Measurements from ENCODE around the gene MED16. TPM values are rescaled to one million over a fixed set of nuclear protein-coding genes. Genes with fewer than 3 reads are reported as not detected.
"Not testable (repeated sequence)": the region's sequence is repeated elsewhere in the genome, so short reads cannot be mapped to it uniquely, and the experiment has no call there.

MED16 gene
- total RNA-seq, 1 experiment from 2014 or later = 36.2 TPM

DNA sequence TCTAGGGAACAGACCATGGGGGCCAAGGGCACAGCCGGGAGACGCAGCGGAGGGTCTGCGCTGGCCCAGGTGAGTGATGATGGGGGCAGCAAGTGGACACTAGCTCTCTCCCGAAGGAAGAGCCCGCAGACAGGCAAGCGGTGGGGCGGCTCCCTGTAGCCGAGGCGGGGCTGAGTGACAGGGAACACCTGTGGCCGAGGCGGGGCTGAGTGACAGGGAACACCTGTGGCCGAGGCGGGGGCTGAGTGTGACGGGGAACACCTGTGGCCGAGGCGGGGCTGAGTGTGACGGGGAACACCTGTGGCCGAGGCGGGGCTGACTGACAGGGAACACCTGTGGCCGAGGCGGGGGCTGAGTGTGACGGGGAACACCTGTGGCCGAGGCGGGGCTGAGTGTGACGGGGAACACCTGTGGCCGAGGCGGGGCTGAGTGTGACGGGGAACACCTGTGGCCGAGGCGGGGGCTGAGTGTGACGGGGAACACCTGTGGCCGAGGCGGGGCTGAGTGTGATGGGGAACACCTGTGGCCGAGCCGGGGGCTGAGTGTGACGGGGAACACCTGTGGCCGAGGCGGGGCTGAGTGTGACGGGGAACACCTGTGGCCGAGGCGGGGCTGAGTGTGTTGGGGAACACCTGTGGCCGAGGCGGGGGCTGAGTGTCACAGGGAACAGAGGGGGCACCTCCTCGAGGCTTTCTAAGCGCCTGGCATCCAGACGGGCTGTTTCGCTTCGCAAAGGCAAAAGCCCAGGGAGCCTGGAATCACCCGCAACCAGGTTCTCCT is 1.4 kb downstream of the MED16 start:
- H3K4me3 ChIP-seq (ENCODE audit: insufficient read depth, low read depth, low read length) = peak overlapping the region; percentile 76
- not testable (repeated sequence) for DNase-seq; H3K27me3 ChIP-seq (ENCODE audit: control insufficient read depth, insufficient read depth, low read length); H3K36me3 ChIP-seq (replicated peaks; ENCODE audit: control insufficient read depth, insufficient read depth, low read length)

DNA sequence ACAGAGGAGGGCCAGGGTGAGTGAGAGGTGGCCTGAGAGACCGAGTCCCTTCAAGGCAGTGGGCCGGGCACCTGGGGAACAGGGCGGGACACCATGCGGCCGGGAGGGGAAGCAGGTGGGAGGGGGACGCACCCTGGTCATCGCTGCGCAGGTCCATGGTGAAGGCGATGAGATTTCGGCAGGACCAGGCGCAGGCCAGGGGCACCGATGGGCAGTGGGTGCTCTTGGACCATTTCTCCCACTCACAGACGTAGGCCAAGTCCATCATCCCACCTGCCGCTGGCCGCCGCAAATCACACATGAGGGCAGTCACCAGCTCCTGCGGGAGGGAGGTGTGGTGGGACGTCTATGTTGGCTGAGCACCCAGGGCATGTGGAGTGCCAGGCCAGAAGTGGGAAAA is 2.2 kb downstream of the MED16 start:
- peaks cover 2% of the 10 kb centered on the region for H3K36me3 ChIP-seq (replicated peaks; ENCODE audit: control insufficient read depth, insufficient read depth, low read length)
- DNase-seq = no peak
- H3K4me3 ChIP-seq (ENCODE audit: insufficient read depth, low read depth, low read length) = no peak overlapping the region
- H3K27me3 ChIP-seq (ENCODE audit: control insufficient read depth, insufficient read depth, low read length) = no peaks in the 10 kb centered on the region

DNA sequence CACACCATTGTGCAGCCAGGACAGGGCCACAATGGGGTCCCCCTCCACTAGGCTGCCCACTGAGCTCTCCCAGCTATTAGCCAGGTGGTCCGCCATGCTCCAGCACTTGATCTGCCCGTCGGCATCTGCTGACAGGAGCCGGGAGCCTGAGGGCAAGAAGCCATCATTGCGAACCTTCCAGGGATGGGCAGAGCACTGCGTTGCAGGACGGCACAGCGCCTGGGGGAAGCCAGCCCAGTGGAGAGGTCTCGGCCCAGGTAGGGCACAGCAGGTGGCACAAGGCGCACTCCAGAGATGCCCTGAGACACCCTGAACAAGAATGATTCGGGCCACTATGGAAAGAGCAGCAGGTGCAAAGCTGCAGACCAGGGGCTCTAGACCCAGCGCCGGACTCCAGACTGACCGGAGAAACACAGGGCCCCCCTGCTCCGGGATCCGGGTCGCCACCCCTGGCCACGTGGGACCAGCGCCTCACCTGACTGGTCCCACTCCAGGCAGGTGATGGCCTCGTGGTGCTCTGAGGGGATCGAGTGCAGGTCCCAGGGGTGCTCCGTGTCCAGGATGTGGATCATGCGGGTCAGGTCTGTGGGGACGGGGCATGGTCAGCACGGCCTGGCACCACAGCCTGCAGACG is 3.2 kb downstream of the MED16 start:
- Histone ChIP-seq H3K4me3 (ENCODE audit: insufficient read depth, low read depth, low read length) (no peak overlapping the region), H3K36me3 (replicated peaks; ENCODE audit: control insufficient read depth, insufficient read depth, low read length) (peaks cover 2% of the 10 kb centered on the region), H3K27me3 (ENCODE audit: control insufficient read depth, insufficient read depth, low read length) (no peaks in the 10 kb centered on the region)
- DNase-seq = no peak

DNA sequence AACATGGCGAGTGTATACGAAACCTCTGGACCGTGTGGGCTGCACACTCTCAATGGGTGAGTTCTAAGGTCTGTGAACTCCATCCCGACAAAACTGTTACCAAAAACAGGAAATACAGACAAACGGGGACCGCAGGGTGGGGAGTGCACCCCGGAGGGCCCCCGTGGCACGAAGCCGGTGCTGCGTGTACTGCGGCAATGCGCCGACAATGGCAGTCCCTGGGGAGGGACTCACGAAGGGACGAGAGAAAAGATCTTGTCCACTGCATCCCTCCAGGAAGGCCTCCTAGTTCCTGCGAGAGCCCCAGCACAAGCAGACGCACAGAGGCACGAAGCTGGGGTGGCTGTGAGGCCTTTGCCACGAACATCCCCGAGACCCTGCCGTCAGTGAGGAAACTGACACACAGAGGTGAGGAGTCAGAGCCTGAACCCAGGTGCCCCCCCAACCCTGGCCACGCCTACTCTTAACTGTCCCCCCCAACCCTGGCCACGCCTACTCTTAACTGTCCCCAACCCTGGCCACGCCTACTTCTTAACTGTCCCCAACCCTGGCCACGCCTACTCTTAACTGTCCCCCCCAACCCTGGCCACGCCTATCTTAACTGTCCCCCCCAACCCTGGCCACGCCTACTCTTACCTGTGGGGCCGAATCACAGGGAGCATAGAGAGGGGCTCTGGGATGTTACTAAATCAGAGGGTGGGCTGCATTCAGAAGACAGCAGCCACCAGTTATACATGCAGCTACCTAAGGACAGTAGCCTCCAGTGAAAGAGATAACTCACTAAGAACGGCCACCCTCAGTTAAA is 4.2 kb downstream of the MED16 start:
- no peak for DNase-seq

DNA sequence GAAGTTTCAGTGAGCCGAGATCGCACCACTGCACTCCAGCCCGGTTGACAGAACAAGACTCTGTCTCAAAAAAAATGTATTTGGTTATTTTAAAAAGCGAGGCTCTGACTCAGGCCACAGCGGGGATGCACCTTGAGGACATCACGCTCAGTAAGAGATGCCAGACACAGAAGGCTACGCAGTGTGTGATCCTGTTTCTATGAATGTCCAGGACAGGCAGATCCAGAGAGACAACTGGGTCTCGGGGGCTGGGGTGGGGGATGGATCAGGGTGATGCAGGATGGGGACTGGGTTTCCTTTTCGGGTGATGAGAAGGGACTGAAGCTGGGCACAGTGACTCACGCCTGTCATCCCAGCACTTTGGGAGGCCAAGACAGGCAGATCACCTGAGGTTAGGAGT is 5.4 kb downstream of the MED16 start:
- Histone ChIP-seq H3K27me3 (ENCODE audit: control insufficient read depth, insufficient read depth, low read length) (no peaks in the 10 kb centered on the region), H3K4me3 (ENCODE audit: insufficient read depth, low read depth, low read length) (no peak overlapping the region), H3K36me3 (replicated peaks; ENCODE audit: control insufficient read depth, insufficient read depth, low read length) (peaks cover 2% of the 10 kb centered on the region)
- DNase-seq = no peak

More for the DNA sequence above, 4.2 kb downstream of the MED16 start:
- Histone ChIP-seq H3K27me3 (ENCODE audit: control insufficient read depth, insufficient read depth, low read length) (no peaks in the 10 kb centered on the region), H3K4me3 (ENCODE audit: insufficient read depth, low read depth, low read length) (no peak overlapping the region), H3K36me3 (replicated peaks; ENCODE audit: control insufficient read depth, insufficient read depth, low read length) (peaks cover 2% of the 10 kb centered on the region)

DNA sequence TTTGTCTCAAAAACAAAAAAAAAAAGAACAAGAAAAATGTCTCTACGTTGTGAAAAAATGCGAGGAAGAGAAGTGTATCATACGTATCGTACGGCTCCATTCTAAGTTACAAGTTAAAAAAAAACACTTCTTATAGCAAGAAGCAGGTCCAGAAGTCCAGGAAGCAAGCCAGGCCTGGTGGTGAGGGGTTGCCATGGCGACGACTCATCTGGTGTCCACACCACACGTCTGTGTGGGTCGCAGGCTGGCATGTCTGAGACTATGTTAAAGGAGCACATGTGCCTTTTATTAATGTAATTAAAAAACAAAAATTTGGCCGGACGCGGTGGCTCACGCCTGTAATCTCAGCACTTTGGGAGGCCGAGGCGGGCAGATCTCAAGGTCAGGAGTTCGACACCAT is 5.9 kb downstream of the MED16 start:
- Histone ChIP-seq H3K4me3 (ENCODE audit: insufficient read depth, low read depth, low read length) (no peak overlapping the region), H3K27me3 (ENCODE audit: control insufficient read depth, insufficient read depth, low read length) (no peaks in the 10 kb centered on the region), H3K36me3 (replicated peaks; ENCODE audit: control insufficient read depth, insufficient read depth, low read length) (peaks cover 2% of the 10 kb centered on the region)
- DNase-seq = no peak

DNA sequence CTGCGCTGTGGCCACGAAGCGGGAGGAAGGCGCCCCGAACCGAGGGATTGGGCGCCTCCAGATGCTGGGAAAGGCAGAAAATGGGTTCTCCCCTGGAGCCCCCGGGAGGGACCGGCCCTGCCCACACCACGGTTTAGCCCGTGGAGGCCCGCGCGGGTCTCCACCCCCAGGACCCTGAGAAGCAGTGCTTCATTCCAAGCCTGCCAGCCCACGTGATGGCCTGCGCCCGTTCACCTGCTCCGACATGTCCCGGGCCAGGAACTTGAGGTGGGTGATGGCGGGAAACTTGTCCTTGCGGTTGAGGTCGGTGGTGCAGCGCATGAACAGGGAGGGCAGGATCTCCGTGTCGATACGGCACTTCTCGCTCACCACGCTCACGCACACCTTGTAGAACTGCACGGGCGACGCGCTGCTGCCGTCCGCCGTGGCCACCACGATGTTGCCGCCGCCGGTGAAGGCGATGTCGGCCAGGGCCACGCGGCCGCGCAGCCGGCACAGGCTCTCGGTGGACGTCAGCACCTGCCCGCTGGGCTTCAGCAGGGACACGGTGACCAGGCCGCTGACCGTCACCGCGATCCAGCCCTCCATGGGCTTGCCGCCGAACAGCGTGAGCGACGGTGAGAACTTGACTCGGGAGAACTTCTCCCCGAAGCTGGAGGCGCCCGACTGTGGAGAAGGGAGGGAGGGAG is 7.3 kb downstream of the MED16 start:
- Histone ChIP-seq H3K36me3 (replicated peaks; ENCODE audit: control insufficient read depth, insufficient read depth, low read length) (peaks cover 7% of the 10 kb centered on the region), H3K4me3 (ENCODE audit: insufficient read depth, low read depth, low read length) (no peak overlapping the region), H3K27me3 (ENCODE audit: control insufficient read depth, insufficient read depth, low read length) (no peaks in the 10 kb centered on the region)
- no peak for DNase-seq

DNA sequence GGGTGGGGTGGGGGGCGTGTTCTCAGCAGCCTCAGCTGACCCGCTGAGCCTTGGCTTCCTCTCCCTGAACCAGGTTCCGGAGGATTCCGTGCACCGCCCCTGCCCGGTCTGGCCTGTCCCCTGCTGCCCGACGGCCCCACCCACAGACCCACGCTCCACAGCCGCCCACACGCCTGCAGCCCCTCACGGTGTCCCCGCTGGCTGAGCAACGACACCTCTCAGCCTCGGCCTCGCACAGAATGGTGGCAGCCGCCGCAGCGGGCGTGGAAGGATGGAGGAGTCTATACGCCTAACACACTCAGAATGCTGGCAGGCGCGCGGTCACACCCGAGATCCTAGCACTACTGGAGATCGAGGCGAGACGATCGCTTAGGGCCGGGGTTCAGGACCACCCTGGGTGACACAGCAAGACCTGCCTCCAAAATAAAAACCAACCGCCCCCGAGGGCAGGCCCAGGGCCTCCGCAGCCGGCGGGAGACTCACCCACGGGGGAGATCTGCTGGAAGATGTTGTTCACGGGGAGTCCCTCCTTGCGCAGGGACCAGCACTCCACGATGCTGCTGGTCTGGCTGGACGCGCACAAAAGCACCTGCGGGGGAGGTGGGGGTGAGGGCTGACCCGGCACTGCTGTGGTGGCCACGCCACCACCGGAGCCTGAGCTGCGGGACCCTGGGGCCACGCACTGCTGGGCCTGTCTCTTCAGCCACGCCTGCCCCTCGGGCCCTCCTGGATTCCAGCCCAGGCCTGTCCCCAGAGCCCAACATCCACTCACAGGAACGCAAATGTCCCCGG is 8.4 kb downstream of the MED16 start:
- DNase-seq = no peak
- no peak overlapping the region for H3K4me3 ChIP-seq (ENCODE audit: insufficient read depth, low read depth, low read length)
- H3K27me3 ChIP-seq (ENCODE audit: control insufficient read depth, insufficient read depth, low read length) = no peaks in the 10 kb centered on the region
- H3K36me3 ChIP-seq (replicated peaks; ENCODE audit: control insufficient read depth, insufficient read depth, low read length) = peaks cover 7% of the 10 kb centered on the region

DNA sequence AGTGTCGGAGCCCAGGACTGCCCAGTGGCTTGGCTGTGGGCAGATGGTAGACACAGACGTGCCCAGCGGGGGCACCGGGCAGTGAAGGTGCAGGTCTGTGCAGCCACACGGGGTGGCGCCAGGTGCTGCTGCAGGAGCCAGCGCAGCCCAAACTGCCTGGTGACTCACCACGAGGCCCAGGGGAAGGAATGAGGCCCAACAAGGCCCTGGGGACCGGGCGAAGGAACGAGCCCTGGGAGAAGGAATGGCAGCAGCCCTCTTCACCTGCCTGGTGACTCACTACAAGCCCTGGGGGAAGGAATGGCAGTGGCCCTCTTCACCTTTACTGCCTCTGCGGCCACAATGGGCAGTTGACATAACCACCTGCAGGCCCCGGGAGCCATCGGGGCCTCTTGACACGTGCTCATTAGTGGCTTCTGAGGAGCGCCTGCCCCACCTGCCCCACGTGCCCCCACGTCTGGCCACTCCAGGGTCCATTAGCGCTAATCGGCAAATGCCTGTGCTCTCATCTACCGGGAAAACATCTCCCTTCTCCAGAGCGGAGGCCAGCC is 9.3 kb downstream of the MED16 start:
- Histone ChIP-seq H3K36me3 (replicated peaks; ENCODE audit: control insufficient read depth, insufficient read depth, low read length) (peaks cover 5% of the 10 kb centered on the region; the same call in 1 of the 2 replicates), H3K4me3 (ENCODE audit: insufficient read depth, low read depth, low read length) (no peak overlapping the region), H3K27me3 (ENCODE audit: control insufficient read depth, insufficient read depth, low read length) (no peaks in the 10 kb centered on the region)
- peak; percentile 76 for DNase-seq

DNA sequence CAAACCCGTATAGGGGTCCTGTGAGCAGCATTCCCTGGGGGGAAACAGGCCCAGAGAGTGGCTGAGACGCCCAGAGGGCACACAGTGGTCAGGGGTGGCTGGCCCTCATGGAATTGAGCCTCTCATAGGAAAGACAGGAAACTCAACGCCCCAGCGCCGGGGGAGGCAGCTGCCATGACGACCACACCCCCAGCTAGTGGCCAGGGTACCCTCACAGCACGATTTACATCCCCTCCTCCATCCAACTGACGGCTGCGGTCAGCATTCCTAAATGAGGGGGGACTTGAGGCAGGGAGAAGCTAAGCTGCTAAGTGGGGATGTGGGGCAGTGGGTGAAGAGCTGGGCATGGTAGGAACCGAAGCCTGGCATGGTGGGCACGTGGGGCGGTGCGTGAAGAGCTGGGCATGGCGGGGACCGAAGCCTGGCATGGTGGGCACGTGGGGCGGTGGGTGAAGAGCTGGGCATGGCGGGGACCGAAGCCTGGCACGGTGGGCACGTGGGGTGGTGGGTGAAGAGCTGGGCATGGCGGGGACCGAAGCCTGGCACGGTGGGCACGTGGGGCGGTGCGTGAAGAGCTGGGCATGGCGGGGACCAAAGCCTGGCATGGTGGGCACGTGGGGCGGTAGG is 10.0 kb downstream of the MED16 start:
- peaks cover 5% of the 10 kb centered on the region; the same call in 1 of the 2 replicates for H3K36me3 ChIP-seq (replicated peaks; ENCODE audit: control insufficient read depth, insufficient read depth, low read length)
- no peaks in the 10 kb centered on the region for H3K27me3 ChIP-seq (ENCODE audit: control insufficient read depth, insufficient read depth, low read length)
- H3K4me3 ChIP-seq (ENCODE audit: insufficient read depth, low read depth, low read length) = no peak overlapping the region
- no peak for DNase-seq

DNA sequence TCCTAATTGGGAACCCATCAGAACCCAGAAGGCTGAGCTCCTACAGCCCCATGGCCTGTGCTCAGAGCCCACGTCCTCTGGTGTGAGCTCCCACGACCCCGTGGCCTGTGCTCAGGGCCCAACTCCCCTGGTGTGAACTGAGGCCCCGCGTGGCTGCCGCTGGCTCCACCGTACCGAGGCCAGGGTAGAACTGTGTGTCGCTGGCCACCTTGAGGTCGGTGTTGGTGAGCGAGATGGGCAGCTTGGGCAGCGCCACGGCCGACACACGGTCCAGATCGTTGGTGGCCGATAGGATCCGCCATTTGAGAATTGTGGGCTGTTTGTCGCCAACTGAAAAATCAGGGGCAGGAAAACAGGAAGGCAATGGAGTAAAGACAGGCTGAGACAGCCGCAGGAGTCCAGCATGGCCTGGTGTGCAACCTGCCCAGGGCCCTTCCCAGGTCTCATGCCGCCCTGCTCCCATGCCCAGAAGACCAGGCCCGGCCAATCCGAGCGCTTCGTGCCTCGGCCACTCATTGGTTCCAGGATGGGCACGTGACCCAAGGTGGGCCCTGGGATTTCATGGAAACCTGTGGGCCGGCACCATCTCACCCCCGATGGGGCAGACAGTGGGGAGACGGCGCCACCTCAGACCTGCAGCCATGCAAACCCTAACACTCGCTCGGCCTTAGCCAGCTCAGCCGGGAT is 11.5 kb downstream of the MED16 start:
- DNase-seq = no peak
- Histone ChIP-seq H3K27me3 (ENCODE audit: control insufficient read depth, insufficient read depth, low read length) (no peaks in the 10 kb centered on the region), H3K4me3 (ENCODE audit: insufficient read depth, low read depth, low read length) (no peak overlapping the region), H3K36me3 (replicated peaks; ENCODE audit: control insufficient read depth, insufficient read depth, low read length) (peaks cover 5% of the 10 kb centered on the region; the same call in 1 of the 2 replicates)

DNA sequence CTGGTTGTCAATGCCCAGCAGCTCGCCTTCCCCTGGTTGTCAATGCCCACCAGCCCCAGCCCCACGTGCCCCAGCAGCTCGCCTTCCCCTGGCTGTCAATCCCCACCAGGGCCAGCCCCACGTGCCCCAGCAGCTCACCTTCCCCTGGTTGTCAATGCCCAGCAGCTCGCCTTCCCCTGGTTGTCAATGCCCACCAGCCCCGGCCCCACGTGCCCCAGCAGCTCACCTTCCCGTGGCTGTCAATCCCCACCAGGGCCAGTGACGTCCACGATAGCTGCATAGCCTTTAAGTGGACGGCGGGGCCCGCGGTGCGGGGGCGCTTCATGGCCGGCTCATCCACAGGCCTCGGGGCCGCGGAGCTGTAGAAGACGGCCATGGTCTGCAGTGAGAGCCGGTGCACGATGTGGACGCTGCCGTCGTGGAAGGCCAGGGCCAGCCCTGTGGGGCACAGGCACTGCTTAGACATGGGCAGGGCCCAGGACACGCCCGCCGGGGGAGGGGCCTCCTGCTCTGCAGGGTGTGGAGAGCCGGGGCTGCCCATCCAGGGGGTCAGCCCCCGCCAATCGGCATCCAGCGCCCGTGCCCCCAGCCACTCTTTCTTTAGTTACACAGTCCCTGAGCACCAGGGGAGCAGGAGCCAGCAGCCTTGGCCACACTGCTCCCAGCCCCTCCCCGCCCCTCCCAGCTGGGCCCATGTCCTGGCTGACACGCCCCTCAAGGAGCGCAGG is 13.1 kb downstream of the MED16 start:
- DNase-seq = peak; percentile 77
- H3K27me3 ChIP-seq (ENCODE audit: control insufficient read depth, insufficient read depth, low read length) = no peaks in the 10 kb centered on the region
- peaks cover 5% of the 10 kb centered on the region for H3K36me3 ChIP-seq (replicated peaks; ENCODE audit: control insufficient read depth, insufficient read depth, low read length)
- H3K4me3 ChIP-seq (ENCODE audit: insufficient read depth, low read depth, low read length) = no peak overlapping the region

Data from H7 (cell line).